Adrenal gland (tissue), 12 donors: ENCODE data around the gene GJC1. TPM values are rescaled to one million over a fixed set of nuclear protein-coding genes. Genes with fewer than 3 reads are reported as not detected.

Experiments
- DNase-seq, 7 donors: peaks; one replicate each; pipeline ENCODE4 v3.0.0-alpha.2; 2019 to 2020
- H3K27ac ChIP-seq, 5 donors: fragments of 200-600 bp; sonication (generic) in 4 of 5; 1 replicate in 3 of 5; 2 replicates in 2 of 5; pipeline versions ENCODE4 v1.5.1 to v1.8.0; 2016 to 2020; ENCODE audit warnings: mild to moderate bottlenecking in 1 of 5
- H3K27me3 ChIP-seq: fragments of 200-600 bp; 2 replicates; pipeline ENCODE4 v1.8.0; 2021
- H3K36me3 ChIP-seq, 2 donors: fragments of 200-600 bp; replicated peaks in 1 of 2; 1 replicate in 1 of 2; 2 replicates in 1 of 2; pipeline versions ENCODE4 v1.5.1 to v1.8.0; 2018 to 2022
- H3K4me1 ChIP-seq, 2 donors: fragments of 200-600 bp; replicated peaks in 1 of 2; 1 replicate in 1 of 2; 2 replicates in 1 of 2; pipeline versions ENCODE4 v1.5.1 to v1.8.0; 2018 to 2021
- H3K4me3 ChIP-seq, 4 donors: fragments of 200-600 bp; sonication (generic) in 3 of 4; one replicate each; pipeline ENCODE4 v1.5.1; 2016 to 2018
- H3K9me3 ChIP-seq, 3 donors: fragments of 200-600 bp; sonication (generic) in 1 of 3; replicated peaks in 1 of 3; 1 replicate in 2 of 3; 2 replicates in 1 of 3; pipeline versions ENCODE4 v1.5.1 to v1.8.0; 2016 to 2021
- POLR2A ChIP-seq, 2 donors: fragments of 450-650 bp; IDR thresholded peaks; one replicate each; pipeline ENCODE4 v1.6.1; 2017; ENCODE audit warnings: antibody characterized with exemption in 2 of 2, mild to moderate bottlenecking in 2 of 2, moderate library complexity in 1 of 2
- WGBS, 4 donors: extraction: QIAGEN DNeasy Blood & Tissue Kit in 2 of 4; methylation state at CpG; one replicate each; pipeline versions ENCODE4 v1.1.5 to v1.1.7; 2013 to 2017; 5-methylcytosine and 5-hydroxymethylcytosine counted together
- intact Hi-C, 2 donors: fragments of 100-400 bp; cut with DNase I; formaldehyde crosslinking; loops; one replicate each; pipeline versions ENCODE4 v1.14.1 to v1.15.0; 2022 to 2023
- polyA plus RNA-seq, 3 donors: library from polyadenylated mRNA; stranded (reverse); fragments of 200-250 nt in 2 of 3; fragments of 350-450 nt in 1 of 3; fragmentation: Illumina TruSeq in 1 of 3; extraction: RNeasy Lipid Tissue Mini Kit (QIAGEN cat#74804) in 1 of 3; gene quantifications; one replicate each; pipeline ENCODE4 v1.2.3, GENCODE V29; 2013 to 2014
- total RNA-seq, 9 donors: library from RNA; depleted of rRNA in 4 of 9; stranded (reverse); fragments of >200 nt in 4 of 9; fragments of 120-200 nt in 1 of 9; fragmentation: NEBNext Ultra II Directional in 1 of 9; extraction: Animal tissue kit (Norgen Biotek cat#: 25700) in 1 of 9; gene quantifications; one replicate each; pipeline versions ENCODE4 v1.1.0 to v1.2.4, GENCODE V29; 2013 to 2023
- TF ChIP-seq, protein P1 (sequence below), 6 experiments: fragments of 450-650 bp in 4 of 6; fragments of 200-600 bp in 2 of 6; sonication (generic) in 1 of 6; IDR thresholded peaks; 1 replicate in 5 of 6; 2 replicates in 1 of 6; pipeline versions ENCODE4 v1.5.1 to v1.8.0; 2016 to 2021; ENCODE audit warnings: antibody characterized with exemption in 6 of 6, mild to moderate bottlenecking in 2 of 6, moderate library complexity in 1 of 6
- donor health status: healthy with polysubstance abuse.
- donor health status: Bipolar disorder and iron deficiency.
- donor health status: DM: yes; HTN: yes; CAD: no.
- donor health status: DM: no; HTN: no; CAD: no.
- donor health status: DM: no; HTN: no; CAD: no.
- donor health status: DM: yes; HTN: yes; CAD: no.

Gene GJC1
- total and polyA plus RNA-seq, 12 donors, result 0.69 to 12.3 (median 2.1) TPM

DNA sequence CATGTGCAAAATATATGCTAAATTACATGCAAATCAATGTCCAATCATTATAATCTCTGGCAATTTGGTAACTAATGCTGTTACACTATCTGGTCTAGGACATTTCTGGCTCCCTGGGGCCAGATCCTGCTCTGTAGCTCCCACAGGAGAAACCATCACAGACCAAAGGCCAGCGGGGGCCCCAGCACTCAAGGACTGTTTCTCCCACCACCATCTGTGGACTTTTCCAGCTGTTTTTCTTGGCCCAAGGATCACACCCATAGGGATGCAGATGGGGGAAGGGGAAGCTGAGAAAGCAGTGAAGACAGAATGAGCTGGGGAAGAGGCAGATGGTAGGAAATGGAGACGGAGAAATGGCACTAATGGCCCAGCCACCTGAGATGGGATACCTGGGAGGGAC is 17.5 kb upstream of the GJC1 start, which contains the start of gene HIGD1B:
TSS of gene HIGD1B (plus strand) at position 298 of the 400 bp plus-strand sequence. CDS start 270 bp downstream, outside the sequence.
- WGBS, 4 donors, result 51 to 65% (median 63%) methylated on average over 2 of the region's 2 CpGs
- Histone ChIP-seq H3K4me1 (no peaks in the 10 kb centered on the region), H3K36me3 (peaks cover 0 to 23% of the 10 kb centered on the region in 2 donors), H3K27ac (no peak within 1 kb of the TSS), H3K27me3 (no peaks in the 10 kb centered on the region), H3K9me3 (no peaks in the 10 kb centered on the region), H3K4me3 (no peak within 1 kb of the TSS)
- TF ChIP-seq POLR2A (IDR thresholded peaks at IDR 0.05), result no peak
- no peak for DNase-seq
- intact Hi-C loops, result no loop called here

DNA sequence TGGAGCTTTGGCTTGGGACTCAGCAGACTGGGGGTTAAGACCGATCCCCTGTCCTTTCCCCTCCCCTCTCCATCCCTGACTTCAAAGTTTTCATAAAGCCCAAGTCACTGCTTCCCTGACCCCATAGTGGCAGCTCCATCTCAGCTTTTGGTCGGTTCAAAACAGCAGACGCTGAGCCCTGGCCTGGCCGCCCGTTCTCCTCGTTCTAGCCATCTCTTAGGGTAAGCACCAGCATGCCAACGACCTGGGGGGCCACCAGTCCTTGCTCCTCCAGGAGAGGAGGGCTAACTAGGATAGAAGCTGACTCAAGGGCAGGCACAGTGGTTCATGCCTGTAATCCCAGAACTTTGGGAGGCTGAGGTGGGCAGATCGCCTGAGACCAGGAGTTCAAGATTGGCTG is 16.1 kb upstream of the GJC1 start:
- Histone ChIP-seq H3K4me3 (no peak overlapping the region), H3K27ac (no peak overlapping the region), H3K4me1 (no peaks in the 10 kb centered on the region), H3K27me3 (no peaks in the 10 kb centered on the region), H3K9me3 (no peaks in the 10 kb centered on the region), H3K36me3 (peaks cover 0 to 9% of the 10 kb centered on the region in 2 donors)
- WGBS, 4 donors, result 71 to 80% (median 75%) methylated on average over 7 to 8 of the region's 8 CpGs
- TF ChIP-seq POLR2A (IDR thresholded peaks at IDR 0.05), result no peak
- TF ChIP-seq, protein P1, sequence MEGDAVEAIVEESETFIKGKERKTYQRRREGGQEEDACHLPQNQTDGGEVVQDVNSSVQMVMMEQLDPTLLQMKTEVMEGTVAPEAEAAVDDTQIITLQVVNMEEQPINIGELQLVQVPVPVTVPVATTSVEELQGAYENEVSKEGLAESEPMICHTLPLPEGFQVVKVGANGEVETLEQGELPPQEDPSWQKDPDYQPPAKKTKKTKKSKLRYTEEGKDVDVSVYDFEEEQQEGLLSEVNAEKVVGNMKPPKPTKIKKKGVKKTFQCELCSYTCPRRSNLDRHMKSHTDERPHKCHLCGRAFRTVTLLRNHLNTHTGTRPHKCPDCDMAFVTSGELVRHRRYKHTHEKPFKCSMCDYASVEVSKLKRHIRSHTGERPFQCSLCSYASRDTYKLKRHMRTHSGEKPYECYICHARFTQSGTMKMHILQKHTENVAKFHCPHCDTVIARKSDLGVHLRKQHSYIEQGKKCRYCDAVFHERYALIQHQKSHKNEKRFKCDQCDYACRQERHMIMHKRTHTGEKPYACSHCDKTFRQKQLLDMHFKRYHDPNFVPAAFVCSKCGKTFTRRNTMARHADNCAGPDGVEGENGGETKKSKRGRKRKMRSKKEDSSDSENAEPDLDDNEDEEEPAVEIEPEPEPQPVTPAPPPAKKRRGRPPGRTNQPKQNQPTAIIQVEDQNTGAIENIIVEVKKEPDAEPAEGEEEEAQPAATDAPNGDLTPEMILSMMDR (IDR thresholded peaks at IDR 0.05), result no peak
- no peak for DNase-seq
- intact Hi-C loops, result no loop called here

DNA sequence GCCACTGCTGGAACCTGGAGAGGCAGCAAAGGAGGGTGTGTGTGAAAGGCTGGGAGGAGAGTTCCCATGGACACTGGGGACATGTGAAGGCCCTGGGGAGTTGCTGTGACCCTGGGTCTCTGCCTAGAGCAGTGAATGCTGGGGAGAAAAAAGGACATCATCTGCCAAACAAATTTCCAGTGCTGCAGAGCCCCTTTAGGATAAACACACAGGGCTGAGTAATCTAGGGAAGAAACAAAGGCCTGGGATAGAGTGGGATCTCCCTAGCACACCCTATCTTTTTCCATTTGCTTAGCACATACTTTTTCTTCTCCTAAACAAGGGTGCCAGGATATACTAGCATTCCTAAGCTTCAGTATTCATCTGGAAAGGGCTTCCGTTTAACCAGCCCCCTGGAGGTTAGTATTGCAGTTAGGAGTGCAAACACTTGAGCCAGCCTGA is 14.3 kb upstream of the GJC1 start:
- Histone ChIP-seq H3K4me3 (no peak overlapping the region), H3K9me3 (no peaks in the 10 kb centered on the region), H3K27me3 (no peaks in the 10 kb centered on the region), H3K4me1 (no peaks in the 10 kb centered on the region), H3K27ac (no peak overlapping the region), H3K36me3 (no peaks in the 10 kb centered on the region)
- intact Hi-C loops, result no loop called here
- TF ChIP-seq, protein P1 (IDR thresholded peaks at IDR 0.05), result no peak
- TF ChIP-seq POLR2A (IDR thresholded peaks at IDR 0.05), result no peak
- DNase-seq, result no peak
- WGBS, 4 donors, result 47 to 62% (median 57%) methylated on average over 1 of the region's 1 CpG

DNA sequence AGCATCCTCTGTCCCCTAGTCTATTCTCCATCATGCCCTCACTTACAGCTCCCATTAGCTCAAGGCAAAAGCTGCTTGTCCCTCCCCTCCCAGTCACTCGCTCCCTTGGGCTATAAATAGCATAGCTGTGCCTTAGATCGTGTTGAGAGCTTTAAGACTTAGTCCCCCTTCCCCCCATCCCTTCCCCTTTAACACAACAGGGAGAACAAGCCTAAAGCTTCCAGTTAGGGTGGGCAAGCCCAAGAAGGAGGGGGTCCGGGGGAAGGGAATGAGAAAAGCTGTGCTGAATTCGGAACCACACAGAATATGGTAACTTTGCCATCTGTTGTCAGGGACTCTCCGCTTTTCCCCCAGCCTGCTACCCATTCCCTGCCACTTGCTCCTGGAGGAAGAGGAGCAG is 12.7 kb upstream of the GJC1 start:
- WGBS, 4 donors, result 34 to 48% (median 47%) methylated on average over 5 of the region's 5 CpGs
- TF ChIP-seq, protein P1 (IDR thresholded peaks at IDR 0.05), result no peak
- no peak for TF ChIP-seq POLR2A (IDR thresholded peaks at IDR 0.05)
- intact Hi-C loops, result no loop called here
- Histone ChIP-seq H3K36me3 (no peaks in the 10 kb centered on the region), H3K9me3 (no peaks in the 10 kb centered on the region), H3K27ac (no peak overlapping the region), H3K4me3 (no peak overlapping the region), H3K27me3 (no peaks in the 10 kb centered on the region), H3K4me1 (no peaks in the 10 kb centered on the region)
- DNase-seq, result no peak

DNA sequence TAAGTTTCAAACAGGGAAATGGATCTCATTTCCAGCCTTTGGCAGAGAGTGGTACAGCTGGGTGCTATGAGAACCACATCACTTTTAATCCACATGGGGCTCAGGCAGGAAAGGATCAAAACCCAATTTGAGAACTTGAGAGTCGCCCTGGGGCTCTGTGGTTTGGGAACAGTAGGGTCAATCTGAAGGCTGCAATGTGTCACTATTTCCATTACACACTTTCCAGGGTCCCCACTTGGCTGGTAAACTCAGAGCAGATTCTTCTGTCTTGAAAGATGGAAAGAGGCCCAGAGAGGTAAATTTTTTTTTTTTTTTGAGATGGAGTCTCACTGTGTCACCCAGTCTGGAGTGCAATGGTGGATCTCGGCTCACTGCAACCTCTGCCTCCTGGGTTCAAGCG is 10.8 kb upstream of the GJC1 start:
- Histone ChIP-seq H3K9me3 (no peaks in the 10 kb centered on the region), H3K36me3 (no peaks in the 10 kb centered on the region), H3K27ac (no peak overlapping the region), H3K27me3 (no peaks in the 10 kb centered on the region), H3K4me3 (no peak overlapping the region), H3K4me1 (no peaks in the 10 kb centered on the region)
- 71 to 87% (median 81%) methylated on average over 3 of the region's 3 CpGs for WGBS, 4 donors
- no peak for DNase-seq
- TF ChIP-seq POLR2A (IDR thresholded peaks at IDR 0.05), result no peak
- TF ChIP-seq, protein P1 (IDR thresholded peaks at IDR 0.05), result no peak
- intact Hi-C loops, result no loop called here
